Stimulated activated CD4-positive, alpha-beta T cell treated with anti-CD3 and anti-CD28 coated beads, Interleukin-4, amount 100 ng/mL, for 24 hours (primary cell): Measurements from ENCODE around the gene TEX36.
"Not testable (repeated sequence)": the region's sequence is repeated elsewhere in the genome, so short reads cannot be mapped to it uniquely, and the experiment has no call there.

Experiments used
- DNase-seq: peaks from one replicate; pipeline ENCODE4 v3.0.0-alpha.2; 2020

TEX36 gene

GRCh38 chr10:125691160-125691981, 8.4 kb upstream of the TEX36 start:
- no peak for DNase-seq

- DNase-seq = no peak
Measured at GRCh38 chr10:125689955-125690569, 7.1 kb upstream of the TEX36 start.

- no peak for DNase-seq
Measured at GRCh38 chr10:125687507-125688185, 4.7 kb upstream of the TEX36 start.

GRCh38 chr10:125684581-125684980, 1.6 kb upstream of the TEX36 start:
- DNase-seq = no peak

- DNase-seq = no peak
Measured at GRCh38 chr10:125683821-125684220, 858 bp upstream of the TEX36 start.

- no peak for DNase-seq
Measured at GRCh38 chr10:125679436-125679835, 3.5 kb downstream of the TEX36 start.

GRCh38 chr10:125672884-125673283, 10.1 kb downstream of the TEX36 start:
- no peak for DNase-seq

GRCh38 chr10:125662584-125662983, 20.4 kb downstream of the TEX36 start:
- no peak for DNase-seq

GRCh38 chr10:125661941-125662515, 20.9 kb downstream of the TEX36 start:
- no peak for DNase-seq

- no peak for DNase-seq
Measured at GRCh38 chr10:125661431-125661940, 21.5 kb downstream of the TEX36 start.

- DNase-seq = no peak
Measured at GRCh38 chr10:125659071-125659470, 23.9 kb downstream of the TEX36 start.

- no peak for DNase-seq
Measured at GRCh38 chr10:125656523-125656922, 26.4 kb downstream of the TEX36 start.

GRCh38 chr10:125653113-125653512, 29.9 kb downstream of the TEX36 start:
- DNase-seq = not testable (repeated sequence)

GRCh38 chr10:125646311-125646710, 36.7 kb downstream of the TEX36 start:
- DNase-seq = no peak

- DNase-seq = no peak
Measured at GRCh38 chr10:125641398-125641797, 41.6 kb downstream of the TEX36 start.

- no peak for DNase-seq
Measured at GRCh38 chr10:125640653-125641052, 42.3 kb downstream of the TEX36 start.

GRCh38 chr10:125639846-125640245, 43.1 kb downstream of the TEX36 start:
- DNase-seq = no peak

GRCh38 chr10:125638555-125638954, 44.4 kb downstream of the TEX36 start:
- no peak for DNase-seq

GRCh38 chr10:125637496-125637895, 45.5 kb downstream of the TEX36 start:
- DNase-seq = no peak

GRCh38 chr10:125634606-125635005, 48.4 kb downstream of the TEX36 start:
- no peak for DNase-seq

- DNase-seq = no peak
Measured at GRCh38 chr10:125633517-125633999, 49.4 kb downstream of the TEX36 start.

GRCh38 chr10:125631806-125632205, 51.2 kb downstream of the TEX36 start:
- no peak for DNase-seq

- DNase-seq = no peak
Measured at GRCh38 chr10:125629758-125630376, 53.1 kb downstream of the TEX36 start.
